HEK293 (cell line): ENCODE data around the gene OVOL3.

Experiments used
- CTCF ChIP-seq: fragments of 450-650 bp; formaldehyde crosslinking; IDR thresholded peaks from 2 replicates; pipeline ENCODE4 v1.5.1; 2016; ENCODE audit warnings: missing biosample characterization, missing genetic modification characterization
- GLI4 ChIP-seq: fragments of 450-650 bp; formaldehyde crosslinking; IDR thresholded peaks from 2 replicates; pipeline ENCODE4 v1.5.1; 2016; ENCODE audit warnings: missing biosample characterization, missing genetic modification characterization
- HOXC10 ChIP-seq: sonication (generic); formaldehyde crosslinking; IDR thresholded peaks from 2 replicates; pipeline ENCODE4 v1.8.1; 2023; ENCODE audit warnings: mild to moderate bottlenecking, missing genetic modification reagents
- OVOL3 ChIP-seq: fragments of 450-650 bp; formaldehyde crosslinking; IDR thresholded peaks from 2 replicates; pipeline ENCODE4 v1.5.1; 2016; ENCODE audit warnings: missing biosample characterization, missing genetic modification characterization
- RBAK ChIP-seq: fragments of 450-650 bp; formaldehyde crosslinking; IDR thresholded peaks from 2 replicates; pipeline ENCODE4 v1.5.1; 2016; ENCODE audit warnings: missing biosample characterization, missing genetic modification characterization
- SCRT2 ChIP-seq: fragments of 450-650 bp; formaldehyde crosslinking; IDR thresholded peaks from 2 replicates; pipeline ENCODE4 v1.5.1; 2016; ENCODE audit warnings: missing biosample characterization, missing genetic modification characterization
- SP2 ChIP-seq: fragments of 450-650 bp; formaldehyde crosslinking; IDR thresholded peaks from 2 replicates; pipeline ENCODE4 v1.5.1; 2016; ENCODE audit warnings: missing biosample characterization, missing genetic modification characterization
- ZBTB1 ChIP-seq: fragments of 450-650 bp; formaldehyde crosslinking; IDR thresholded peaks from 2 replicates; pipeline ENCODE4 v1.5.1; 2016; ENCODE audit warnings: missing biosample characterization, missing genetic modification characterization
- ZBTB44 ChIP-seq: fragments of 450-650 bp; IDR thresholded peaks from 2 replicates; pipeline ENCODE4 v1.5.1; 2018; ENCODE audit warnings: missing biosample characterization, mild to moderate bottlenecking, missing genetic modification characterization
- ZBTB48 ChIP-seq: fragments of 450-650 bp; formaldehyde crosslinking; IDR thresholded peaks from 2 replicates; pipeline ENCODE4 v1.5.1; 2016; ENCODE audit warnings: missing biosample characterization, missing genetic modification characterization
- ZBTB7A ChIP-seq: fragments of 450-650 bp; formaldehyde crosslinking; IDR thresholded peaks from 2 replicates; pipeline ENCODE4 v1.5.1; 2016; ENCODE audit warnings: low read depth, missing biosample characterization, missing genetic modification characterization
- ZEB2 ChIP-seq: fragments of 450-650 bp; formaldehyde crosslinking; IDR thresholded peaks from 2 replicates; pipeline ENCODE4 v1.5.1; 2016; ENCODE audit warnings: missing biosample characterization, missing genetic modification characterization
- ZFP69B ChIP-seq: fragments of 450-650 bp; formaldehyde crosslinking; IDR thresholded peaks from 2 replicates; pipeline ENCODE4 v1.5.1; 2016; ENCODE audit warnings: missing biosample characterization, missing genetic modification characterization
- ZNF132 ChIP-seq: fragments of 450-650 bp; formaldehyde crosslinking; IDR thresholded peaks from 2 replicates; pipeline ENCODE4 v1.5.1; 2017; ENCODE audit warnings: missing biosample characterization, missing genetic modification characterization, borderline replicate concordance
- ZNF169 ChIP-seq: fragments of 450-650 bp; formaldehyde crosslinking; IDR thresholded peaks from 2 replicates; pipeline ENCODE4 v1.5.1; 2016; ENCODE audit warnings: missing biosample characterization, missing genetic modification characterization
- ZNF2 ChIP-seq: fragments of 450-650 bp; formaldehyde crosslinking; IDR thresholded peaks from 2 replicates; pipeline ENCODE4 v1.5.1; 2016; ENCODE audit warnings: missing biosample characterization, missing genetic modification characterization
- ZNF211 ChIP-seq: fragments of 450-650 bp; formaldehyde crosslinking; IDR thresholded peaks from 2 replicates; pipeline ENCODE4 v1.5.1; 2016; ENCODE audit warnings: low read depth, missing biosample characterization, missing genetic modification characterization
- ZNF302 ChIP-seq: fragments of 450-650 bp; formaldehyde crosslinking; IDR thresholded peaks from 2 replicates; pipeline ENCODE4 v1.5.1; 2016; ENCODE audit warnings: missing biosample characterization, missing genetic modification characterization, low read depth
- ZNF335 ChIP-seq: fragments of 450-650 bp; formaldehyde crosslinking; conservative IDR thresholded peaks from 2 replicates; pipeline ENCODE4 v1.5.1; 2016; ENCODE audit warnings: missing biosample characterization, missing genetic modification characterization
- ZNF362 ChIP-seq: fragments of 450-650 bp; formaldehyde crosslinking; IDR thresholded peaks from 2 replicates; pipeline ENCODE4 v1.5.1; 2016; ENCODE audit warnings: missing biosample characterization, missing genetic modification characterization
- ZNF404 ChIP-seq: fragments of 450-650 bp; formaldehyde crosslinking; IDR thresholded peaks from 2 replicates; pipeline ENCODE4 v1.5.1; 2017; ENCODE audit warnings: missing biosample characterization, missing genetic modification characterization
- ZNF48 ChIP-seq: fragments of 450-650 bp; formaldehyde crosslinking; IDR thresholded peaks from 2 replicates; pipeline ENCODE4 v1.5.1; 2016; ENCODE audit warnings: missing biosample characterization, missing genetic modification characterization
- ZNF521 ChIP-seq: fragments of 450-650 bp; formaldehyde crosslinking; IDR thresholded peaks from 2 replicates; pipeline ENCODE4 v1.5.1; 2017; ENCODE audit warnings: missing biosample characterization, mild to moderate bottlenecking, missing genetic modification characterization
- ZNF580 ChIP-seq: fragments of 450-650 bp; formaldehyde crosslinking; IDR thresholded peaks from 2 replicates; pipeline ENCODE4 v1.5.1; 2016; ENCODE audit warnings: missing biosample characterization, missing genetic modification characterization
- ZNF626 ChIP-seq: fragments of 450-650 bp; sonication (Bioruptor Pico); formaldehyde crosslinking; IDR thresholded peaks from 2 replicates; pipeline ENCODE4 v1.5.1; 2018; ENCODE audit warnings: missing biosample characterization, missing genetic modification characterization, inconsistent platforms
- ZNF704 ChIP-seq: fragments of 450-650 bp; formaldehyde crosslinking; IDR thresholded peaks from 2 replicates; pipeline ENCODE4 v1.5.1; 2016; ENCODE audit warnings: missing biosample characterization, missing genetic modification characterization
- ZNF707 ChIP-seq: fragments of 450-650 bp; formaldehyde crosslinking; IDR thresholded peaks from 2 replicates; pipeline ENCODE4 v1.5.1; 2016; ENCODE audit warnings: missing biosample characterization, missing genetic modification characterization
- ZNF776 ChIP-seq: fragments of 450-650 bp; formaldehyde crosslinking; IDR thresholded peaks from 2 replicates; pipeline ENCODE4 v1.5.0; 2017; ENCODE audit warnings: missing biosample characterization, missing genetic modification characterization, borderline replicate concordance
- ZNF777 ChIP-seq: fragments of 450-650 bp; formaldehyde crosslinking; IDR thresholded peaks from 2 replicates; pipeline ENCODE4 v1.5.1; 2017; ENCODE audit warnings: missing biosample characterization, missing genetic modification characterization, borderline replicate concordance
- ZNF791 ChIP-seq: fragments of 450-650 bp; formaldehyde crosslinking; IDR thresholded peaks from 2 replicates; pipeline ENCODE4 v1.5.1; 2016; ENCODE audit warnings: missing biosample characterization, missing genetic modification characterization
- ZNF792 ChIP-seq: fragments of 450-650 bp; formaldehyde crosslinking; IDR thresholded peaks from 2 replicates; pipeline ENCODE4 v1.5.1; 2016; ENCODE audit warnings: missing biosample characterization, missing genetic modification characterization
- ZNF843 ChIP-seq: fragments of 450-650 bp; formaldehyde crosslinking; IDR thresholded peaks from 2 replicates; pipeline ENCODE4 v1.5.1; 2016; ENCODE audit warnings: missing biosample characterization, missing genetic modification characterization
- ZSCAN30 ChIP-seq: fragments of 450-650 bp; IDR thresholded peaks from 2 replicates; pipeline ENCODE4 v1.5.1; 2018; ENCODE audit warnings: missing biosample characterization, mild to moderate bottlenecking, missing genetic modification characterization, moderate library complexity

OVOL3 gene

GRCh38 chr19:36139473-36140303 is 28.7 kb downstream of the OVOL3 start, which contains the start of gene CAPNS1 (continued):
- no peak for TF ChIP-seq HOXC10 (CRISPR knock-in tag)
- TF ChIP-seq ZNF776 (tag by site-specific recombination) = no peak
- peak; percentile 90 for TF ChIP-seq ZNF2 (tag by site-specific recombination)
- no peak for TF ChIP-seq ZNF626 (tag by site-specific recombination)
- peak; percentile 91 for TF ChIP-seq ZNF777 (tag by site-specific recombination)
- no peak for TF ChIP-seq ZNF48 (tag by site-specific recombination)
- peak; percentile 100 for TF ChIP-seq ZNF335 (tag by site-specific recombination)
- TF ChIP-seq ZNF404 = no peak
- TF ChIP-seq ZBTB48 = peak; percentile 98
- TF ChIP-seq RBAK = peak; percentile 34; the same call in 1 of the 2 replicates
- TF ChIP-seq ZNF211 (tag by site-specific recombination) = no peak
- TF ChIP-seq ZBTB44 (tag by site-specific recombination) = peak; percentile 96
- no peak for TF ChIP-seq ZNF132
- peak; percentile 96 for TF ChIP-seq ZFP69B (tag by site-specific recombination)
- peak; percentile 79; the same call in 1 of the 2 replicates for TF ChIP-seq ZNF792 (tag by site-specific recombination)
- no peak for TF ChIP-seq ZNF791 (tag by site-specific recombination)
- peak; percentile 94 for TF ChIP-seq CTCF (tag by site-specific recombination)
- peak; percentile 98 for TF ChIP-seq ZBTB1
- TF ChIP-seq ZNF521 (tag by site-specific recombination) = no peak
- peak; percentile 86 for TF ChIP-seq ZNF843 (tag by site-specific recombination)
- peak; percentile 52; the same call in 1 of the 2 replicates for TF ChIP-seq SCRT2 (tag by site-specific recombination)
- TF ChIP-seq SP2 (tag by site-specific recombination) = peak; percentile 98
- TF ChIP-seq ZBTB7A (tag by site-specific recombination) = peak; percentile 96
- TF ChIP-seq ZEB2 = peak; percentile 99
- no peak for TF ChIP-seq ZNF169
- TF ChIP-seq ZNF707 (tag by site-specific recombination) = no peak
- TF ChIP-seq ZNF580 = peak; percentile 96
- no peak for TF ChIP-seq ZNF704 (tag by site-specific recombination)
- TF ChIP-seq ZSCAN30 = peak; percentile 96
- no peak for TF ChIP-seq GLI4 (tag by site-specific recombination)
- no peak for TF ChIP-seq ZNF362 (tag by site-specific recombination)
- TF ChIP-seq ZNF302 (tag by site-specific recombination) = no peak
- TF ChIP-seq OVOL3 (tag by site-specific recombination) = 0 out of 2 replicates have a peak, but pooled peaks have one; percentile 31
